AG08396 (cell line): ENCODE measurements around the gene GREB1.

Experiments
- DNase-seq: peaks from one replicate; pipeline ENCODE4 v3.0.0; 2012; ENCODE audit warnings: low spot score, mixed read lengths

Gene GREB1, protein sequence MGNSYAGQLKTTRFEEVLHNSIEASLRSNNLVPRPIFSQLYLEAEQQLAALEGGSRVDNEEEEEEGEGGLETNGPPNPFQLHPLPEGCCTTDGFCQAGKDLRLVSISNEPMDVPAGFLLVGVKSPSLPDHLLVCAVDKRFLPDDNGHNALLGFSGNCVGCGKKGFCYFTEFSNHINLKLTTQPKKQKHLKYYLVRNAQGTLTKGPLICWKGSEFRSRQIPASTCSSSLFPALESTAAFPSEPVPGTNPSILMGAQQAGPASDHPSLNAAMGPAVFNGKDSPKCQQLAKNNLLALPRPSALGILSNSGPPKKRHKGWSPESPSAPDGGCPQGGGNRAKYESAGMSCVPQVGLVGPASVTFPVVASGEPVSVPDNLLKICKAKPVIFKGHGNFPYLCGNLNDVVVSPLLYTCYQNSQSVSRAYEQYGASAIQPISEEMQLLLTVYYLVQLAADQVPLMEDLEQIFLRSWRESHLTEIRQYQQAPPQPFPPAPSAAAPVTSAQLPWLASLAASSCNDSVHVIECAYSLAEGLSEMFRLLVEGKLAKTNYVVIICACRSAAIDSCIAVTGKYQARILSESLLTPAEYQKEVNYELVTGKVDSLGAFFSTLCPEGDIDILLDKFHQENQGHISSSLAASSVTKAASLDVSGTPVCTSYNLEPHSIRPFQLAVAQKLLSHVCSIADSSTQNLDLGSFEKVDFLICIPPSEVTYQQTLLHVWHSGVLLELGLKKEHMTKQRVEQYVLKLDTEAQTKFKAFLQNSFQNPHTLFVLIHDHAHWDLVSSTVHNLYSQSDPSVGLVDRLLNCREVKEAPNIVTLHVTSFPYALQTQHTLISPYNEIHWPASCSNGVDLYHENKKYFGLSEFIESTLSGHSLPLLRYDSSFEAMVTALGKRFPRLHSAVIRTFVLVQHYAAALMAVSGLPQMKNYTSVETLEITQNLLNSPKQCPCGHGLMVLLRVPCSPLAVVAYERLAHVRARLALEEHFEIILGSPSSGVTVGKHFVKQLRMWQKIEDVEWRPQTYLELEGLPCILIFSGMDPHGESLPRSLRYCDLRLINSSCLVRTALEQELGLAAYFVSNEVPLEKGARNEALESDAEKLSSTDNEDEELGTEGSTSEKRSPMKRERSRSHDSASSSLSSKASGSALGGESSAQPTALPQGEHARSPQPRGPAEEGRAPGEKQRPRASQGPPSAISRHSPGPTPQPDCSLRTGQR (N-terminal part only)

DNA sequence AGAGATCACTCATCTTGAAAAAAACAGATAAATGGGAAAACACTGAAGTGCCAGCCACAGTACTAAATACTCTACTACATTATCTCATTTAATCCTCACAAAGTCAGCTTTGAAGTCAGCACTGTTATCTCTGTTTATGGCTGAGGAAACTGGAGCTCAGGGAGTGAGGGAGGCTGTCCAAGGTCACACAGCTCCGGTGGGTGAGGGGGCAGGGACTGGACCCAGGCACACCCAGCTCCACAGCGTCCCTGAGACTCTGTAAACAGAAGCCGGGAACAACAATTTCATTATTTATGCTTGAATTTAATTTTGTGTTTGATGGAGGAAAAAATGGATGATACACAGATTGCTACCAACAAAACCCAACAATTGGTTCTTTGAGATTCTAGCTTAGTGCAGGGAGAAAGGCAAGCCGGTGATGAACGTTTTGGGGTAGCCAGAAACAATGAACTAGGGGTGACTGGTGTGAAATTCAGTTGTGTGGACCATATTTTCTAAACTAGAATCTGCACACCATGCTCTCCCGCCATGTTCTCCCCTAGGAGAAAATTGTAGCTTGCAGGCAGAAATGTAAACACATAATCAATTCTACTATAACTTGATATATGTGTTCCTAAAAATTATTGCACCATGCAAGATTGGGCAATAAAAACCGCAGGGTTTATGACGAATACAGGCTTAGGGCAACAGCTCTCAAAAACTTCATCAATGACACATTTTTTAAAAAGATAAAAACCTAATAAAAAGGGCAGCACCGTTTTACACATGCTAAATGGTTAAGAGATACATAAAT, at the start of gene GREB1:
Gene GREB1 (plus strand): TSS at position 768 of the 793 bp plus-strand sequence. CDS start 22,570 bp downstream, outside the sequence.
- no peak for DNase-seq

DNA sequence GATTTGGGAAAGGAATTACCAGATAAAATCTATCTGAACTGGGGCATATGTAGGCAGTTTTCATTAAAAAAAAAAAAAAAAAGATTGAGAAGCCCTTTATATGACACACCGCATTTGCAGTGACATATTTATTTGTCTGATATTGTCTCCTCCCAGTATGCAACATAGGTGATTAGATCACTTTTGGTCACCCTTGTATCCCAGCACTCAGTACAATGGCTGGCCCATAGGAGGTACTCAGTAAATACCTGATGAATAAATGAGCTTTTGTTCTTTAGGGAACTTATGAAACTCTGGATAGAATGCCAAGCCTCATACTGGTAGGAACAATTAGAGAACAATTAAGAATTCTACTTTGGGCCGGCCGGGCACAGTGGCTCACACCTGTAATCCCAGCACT, 45.0 kb upstream of the GREB1 start:
- DNase-seq, result no peak

DNA sequence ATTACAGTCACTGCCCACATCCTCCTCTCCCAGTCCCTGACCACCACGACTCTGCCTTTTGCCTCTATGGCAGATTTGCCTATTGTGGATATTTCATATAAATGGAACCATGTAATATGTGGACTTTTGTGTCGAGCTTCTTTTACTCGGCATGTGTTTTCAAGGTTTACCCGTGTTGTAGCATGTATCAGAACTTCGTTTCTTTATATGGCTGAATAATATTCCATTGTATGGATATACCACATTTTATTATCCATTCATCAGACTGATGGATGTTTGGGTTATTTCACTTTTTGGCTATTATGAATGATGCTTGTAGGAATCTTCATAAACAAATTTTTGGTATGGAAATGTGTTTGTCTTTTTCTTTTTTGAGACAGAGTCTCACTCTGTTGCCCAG, 43.7 kb upstream of the GREB1 start:
- DNase-seq, result no peak

DNA sequence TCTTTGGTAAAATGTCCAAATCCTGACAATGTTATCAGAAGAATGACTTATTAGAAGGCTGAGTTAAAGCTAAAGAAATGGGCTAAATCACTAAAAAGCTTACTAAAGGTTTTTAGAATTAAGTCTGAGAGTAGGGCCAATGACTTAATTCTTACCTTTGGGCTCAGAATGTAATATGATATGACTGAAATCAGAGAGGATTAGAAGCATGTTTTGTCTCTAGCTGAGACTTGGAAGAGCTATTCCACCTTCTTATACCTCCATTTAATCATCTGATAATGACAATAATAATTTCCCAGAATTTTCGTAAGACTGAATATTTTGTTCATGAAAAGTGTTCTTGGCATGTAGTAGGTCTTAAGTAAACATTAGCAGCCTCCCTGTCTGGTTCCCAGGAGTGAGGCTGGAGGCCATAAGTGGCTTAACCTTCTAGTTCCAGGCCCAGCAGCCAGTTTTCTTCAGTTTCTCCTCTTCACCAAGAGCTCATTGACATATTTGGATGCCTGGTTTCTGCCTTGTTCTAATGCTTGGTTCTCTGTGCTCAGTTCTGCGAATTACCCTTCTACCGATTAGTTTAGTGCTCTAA, 42.4 kb upstream of the GREB1 start:
- no peak for DNase-seq

DNA sequence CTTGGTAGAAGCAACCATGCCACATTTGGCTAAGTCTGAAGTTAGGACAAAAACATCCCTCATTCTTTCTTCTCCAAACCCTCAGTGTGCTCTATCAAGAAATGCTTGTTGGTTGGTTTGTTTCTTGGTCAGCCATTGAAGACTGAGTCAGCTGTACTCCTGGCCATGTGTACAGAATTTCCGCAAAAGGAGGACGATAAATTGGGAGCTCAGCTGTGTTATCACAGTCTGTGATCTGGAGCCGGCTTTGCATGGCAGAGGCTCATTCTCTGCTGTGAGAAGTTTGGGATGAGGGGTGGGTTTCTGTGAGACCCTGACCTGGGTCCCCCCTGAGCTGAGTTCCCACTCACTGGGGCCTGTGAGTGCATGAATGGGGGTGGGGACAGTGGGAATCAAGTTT, 41.6 kb upstream of the GREB1 start:
- DNase-seq, result no peak

DNA sequence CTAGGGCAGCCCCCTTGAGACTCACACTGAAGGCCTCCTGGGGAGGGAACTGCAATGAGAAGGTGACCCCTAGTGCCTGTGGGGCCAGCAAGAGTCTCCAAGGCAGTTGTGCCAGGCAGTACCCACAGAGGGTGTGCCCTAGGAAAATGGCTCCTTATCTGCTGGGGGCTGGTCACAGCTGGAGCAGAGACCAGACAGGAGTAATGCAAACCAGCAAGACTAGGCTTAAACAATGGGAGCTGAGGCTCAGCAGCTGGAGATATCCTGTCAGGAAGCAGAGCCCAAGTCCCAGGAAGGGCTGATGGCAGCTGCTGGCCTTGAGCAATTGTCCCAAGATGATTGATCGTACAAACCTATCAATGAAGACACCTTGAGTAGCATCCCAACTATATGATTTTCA, 41.1 kb upstream of the GREB1 start:
- no peak for DNase-seq

DNA sequence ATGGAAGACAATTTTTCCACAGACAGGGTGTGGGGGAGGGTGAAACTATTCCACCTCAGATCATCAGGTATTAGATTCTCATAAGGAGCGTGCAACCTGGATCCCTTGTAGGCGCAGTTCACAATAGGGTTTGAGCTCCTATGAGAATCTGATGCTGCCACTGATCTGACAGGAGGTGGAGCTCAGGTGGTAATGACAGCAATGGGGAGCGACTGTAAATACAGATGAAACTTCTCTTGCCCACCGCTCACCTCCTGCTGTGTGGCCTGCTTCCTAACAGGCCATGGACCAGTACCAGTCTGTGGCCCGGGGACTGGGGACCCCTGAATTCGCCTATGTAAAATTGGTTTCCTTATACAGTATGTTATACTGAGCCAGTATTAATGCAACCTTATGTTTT, 40.6 kb upstream of the GREB1 start:
- no peak for DNase-seq

DNA sequence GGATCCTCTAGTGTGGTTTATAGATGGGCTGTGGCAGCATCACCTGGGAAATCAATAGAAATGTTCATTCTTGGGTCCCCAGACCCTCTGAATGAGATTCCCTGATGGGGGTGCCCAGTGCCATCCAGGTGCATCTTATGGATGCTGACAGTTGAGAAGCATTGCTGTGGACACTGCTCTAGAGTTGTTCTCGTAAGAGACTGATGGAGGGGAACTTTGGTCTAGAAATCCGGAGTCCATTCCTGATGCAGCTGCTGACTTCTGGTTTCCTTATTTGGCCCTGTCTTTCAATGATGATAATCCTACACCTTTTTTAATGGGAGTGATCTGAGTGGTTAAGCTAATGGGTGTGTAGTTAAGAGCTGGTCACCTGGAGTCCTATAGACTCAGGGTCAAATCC, 39.5 kb upstream of the GREB1 start:
- no peak for DNase-seq

DNA sequence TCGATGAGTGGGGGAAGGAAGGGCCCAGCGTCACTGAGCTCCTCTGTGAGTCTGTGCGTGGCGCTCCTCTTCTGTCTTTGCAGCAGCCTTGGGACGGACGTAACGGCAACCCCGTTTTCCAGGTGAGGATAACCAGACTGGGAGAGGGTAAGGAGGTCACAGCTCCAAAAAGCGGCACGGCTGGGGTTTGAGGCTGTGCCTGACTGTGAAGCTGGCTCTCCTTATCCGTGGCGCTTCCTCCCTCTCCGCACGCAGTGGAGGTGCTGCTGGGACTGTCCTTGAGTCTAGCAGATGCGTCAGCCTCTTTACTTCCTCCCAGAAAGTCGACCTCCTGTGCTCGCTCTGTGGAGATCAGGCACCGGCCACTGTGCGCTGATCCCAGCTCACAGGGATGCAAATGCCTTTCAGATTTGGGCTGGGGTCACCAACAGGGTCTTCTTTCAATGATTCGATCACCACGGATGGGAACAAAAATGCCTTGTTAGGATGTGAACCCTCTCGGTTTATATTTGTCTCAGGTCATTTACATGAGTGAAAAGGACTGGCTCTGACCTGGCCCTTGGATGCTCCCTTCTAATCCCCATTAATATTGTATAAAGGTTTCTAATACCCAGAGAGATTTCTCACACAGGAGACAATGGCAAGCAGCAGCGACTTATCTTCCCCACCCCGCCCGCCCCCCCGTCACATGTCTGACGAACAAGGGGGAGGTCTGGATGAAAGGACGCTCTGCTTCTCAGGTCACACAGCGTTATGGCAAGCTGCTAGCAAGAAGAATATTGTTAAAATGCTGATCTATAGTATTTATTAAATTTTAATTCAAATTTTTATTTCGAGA, 37.8 kb upstream of the GREB1 start:
- DNase-seq, result no peak

DNA sequence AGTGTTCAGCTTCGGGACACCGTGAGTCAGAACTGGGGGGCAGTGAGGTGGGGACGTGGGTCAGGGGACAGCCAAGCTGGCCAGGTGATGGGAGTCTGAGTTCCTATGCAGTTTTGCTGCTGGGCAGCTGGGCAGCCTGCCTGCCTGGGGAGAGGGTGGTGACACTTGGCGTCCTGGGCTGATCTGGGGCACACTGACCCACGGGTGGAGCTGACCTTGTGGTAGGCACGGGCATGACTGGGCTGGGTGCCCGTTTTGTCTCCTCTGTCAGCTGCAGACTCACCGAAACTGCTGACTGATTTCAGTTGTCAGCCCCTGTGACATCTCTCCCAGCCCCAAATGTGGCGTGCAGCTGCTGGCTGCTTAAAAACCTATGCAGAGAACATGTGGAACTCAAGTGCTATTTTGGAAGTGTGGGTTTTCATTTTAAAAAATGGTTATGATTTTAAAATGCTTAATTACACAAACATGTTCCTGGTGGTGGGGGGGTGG, 35.3 kb upstream of the GREB1 start:
- DNase-seq, result no peak

DNA sequence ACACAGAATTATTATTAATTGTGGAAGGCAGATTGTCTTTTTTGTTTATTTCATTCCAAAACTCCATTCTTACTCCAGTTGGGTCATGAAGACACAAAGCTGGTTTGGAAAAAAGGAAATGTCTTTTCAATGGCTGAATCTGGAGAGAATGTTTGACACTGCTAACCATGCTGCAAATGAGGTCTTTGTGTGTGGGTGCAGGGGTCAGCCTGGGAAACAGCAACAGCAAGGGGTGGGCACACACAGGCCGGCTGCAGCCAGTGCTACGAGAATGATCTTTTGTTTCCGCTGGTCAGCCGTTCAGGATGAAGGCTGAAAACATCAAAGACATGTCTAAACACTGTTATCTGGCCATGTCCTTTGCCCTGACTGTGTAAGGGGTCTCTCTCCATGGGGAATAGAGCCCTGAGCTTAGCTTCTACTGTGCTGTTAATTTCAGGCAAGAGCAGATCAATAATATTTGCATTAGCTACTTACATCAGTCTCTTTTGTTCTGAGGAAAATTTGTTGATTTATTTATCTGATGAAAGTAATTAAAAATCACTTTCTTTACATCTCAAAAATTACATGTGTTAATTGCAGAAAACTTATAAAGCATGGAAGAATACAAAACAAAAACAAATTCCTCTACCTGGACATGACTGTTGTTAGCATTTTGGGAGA, 34.6 kb upstream of the GREB1 start:
- DNase-seq, result no peak

DNA sequence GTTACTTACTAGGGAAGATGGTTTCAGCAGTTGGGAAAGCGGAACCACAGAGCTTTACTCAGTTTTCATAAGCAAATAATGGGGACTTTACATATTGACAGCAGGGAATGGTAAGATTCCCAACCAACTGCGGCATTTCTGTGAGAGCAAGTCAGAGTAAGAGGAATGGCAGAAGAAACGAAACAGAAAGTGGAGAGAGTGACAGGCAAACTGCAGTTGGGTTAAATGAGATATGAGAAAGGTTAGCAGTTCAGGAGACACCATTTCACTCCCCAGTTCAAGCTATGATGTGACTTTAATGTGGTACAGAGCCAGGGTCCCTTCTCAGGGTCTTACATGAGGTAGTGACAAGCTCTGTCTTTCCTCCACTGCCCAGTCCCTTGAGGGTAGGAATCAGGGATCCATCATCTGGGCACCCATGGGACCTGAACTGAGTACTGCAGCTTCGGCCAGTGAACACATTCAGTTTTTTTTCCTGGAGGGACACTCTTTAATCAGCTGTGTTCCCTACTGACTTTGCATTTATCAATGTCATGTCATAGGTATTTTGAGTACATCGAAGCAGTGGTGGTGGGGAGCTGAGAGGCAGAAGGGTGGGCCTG, 33.0 kb upstream of the GREB1 start:
- no peak for DNase-seq

DNA sequence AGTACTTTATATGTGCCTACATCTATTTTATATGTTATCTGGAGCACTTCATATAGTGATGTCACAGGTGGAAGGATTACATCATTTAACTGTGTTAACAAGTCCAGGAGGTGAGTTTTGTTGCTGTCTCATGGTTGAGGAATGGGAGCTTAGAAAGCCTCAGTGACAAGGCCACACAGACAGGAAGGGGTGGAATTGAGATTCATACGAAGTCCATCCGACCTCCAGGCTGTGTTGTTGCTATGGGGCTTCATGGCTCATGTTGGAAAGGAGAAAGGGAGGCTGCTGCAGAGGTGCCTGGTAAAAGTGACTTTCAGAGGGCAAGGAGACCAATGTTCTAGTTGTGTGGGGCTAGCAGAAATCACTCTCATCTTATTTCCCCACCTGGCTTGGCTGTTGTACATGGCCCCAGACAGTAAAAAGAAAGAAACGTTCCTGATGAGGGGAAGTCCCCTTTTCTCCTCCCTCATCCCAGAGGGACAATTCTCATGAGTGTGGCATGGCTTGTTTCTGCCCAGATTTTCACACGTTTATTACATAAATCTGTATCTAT, 31.0 kb upstream of the GREB1 start:
- no peak for DNase-seq

DNA sequence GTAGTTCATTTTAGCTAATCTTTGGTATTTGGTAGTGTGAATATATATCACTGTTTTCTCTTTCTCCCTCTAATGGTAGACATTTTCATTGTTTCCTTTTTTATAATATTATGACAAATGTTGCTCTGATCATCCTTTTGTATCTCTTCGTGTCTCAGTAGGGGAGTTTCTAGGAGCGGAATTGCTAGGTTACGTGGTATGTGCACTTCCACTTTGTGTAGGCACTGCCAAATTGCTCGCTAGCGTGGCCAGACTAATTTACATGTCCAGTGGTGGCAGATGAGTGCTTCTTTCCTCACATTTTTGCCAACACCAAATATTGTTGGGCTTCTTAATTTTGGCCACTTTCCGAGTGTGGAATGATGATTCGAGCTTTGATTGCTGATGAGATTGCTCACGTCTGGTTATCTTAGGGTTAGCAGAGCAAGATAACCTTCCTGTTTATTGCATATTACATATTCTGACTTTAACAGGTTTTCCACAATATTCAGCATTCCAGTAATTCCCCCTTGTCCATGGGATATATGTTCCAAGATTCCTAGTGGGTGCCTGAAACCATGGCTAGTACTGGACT, 30.4 kb upstream of the GREB1 start:
- no peak for DNase-seq

DNA sequence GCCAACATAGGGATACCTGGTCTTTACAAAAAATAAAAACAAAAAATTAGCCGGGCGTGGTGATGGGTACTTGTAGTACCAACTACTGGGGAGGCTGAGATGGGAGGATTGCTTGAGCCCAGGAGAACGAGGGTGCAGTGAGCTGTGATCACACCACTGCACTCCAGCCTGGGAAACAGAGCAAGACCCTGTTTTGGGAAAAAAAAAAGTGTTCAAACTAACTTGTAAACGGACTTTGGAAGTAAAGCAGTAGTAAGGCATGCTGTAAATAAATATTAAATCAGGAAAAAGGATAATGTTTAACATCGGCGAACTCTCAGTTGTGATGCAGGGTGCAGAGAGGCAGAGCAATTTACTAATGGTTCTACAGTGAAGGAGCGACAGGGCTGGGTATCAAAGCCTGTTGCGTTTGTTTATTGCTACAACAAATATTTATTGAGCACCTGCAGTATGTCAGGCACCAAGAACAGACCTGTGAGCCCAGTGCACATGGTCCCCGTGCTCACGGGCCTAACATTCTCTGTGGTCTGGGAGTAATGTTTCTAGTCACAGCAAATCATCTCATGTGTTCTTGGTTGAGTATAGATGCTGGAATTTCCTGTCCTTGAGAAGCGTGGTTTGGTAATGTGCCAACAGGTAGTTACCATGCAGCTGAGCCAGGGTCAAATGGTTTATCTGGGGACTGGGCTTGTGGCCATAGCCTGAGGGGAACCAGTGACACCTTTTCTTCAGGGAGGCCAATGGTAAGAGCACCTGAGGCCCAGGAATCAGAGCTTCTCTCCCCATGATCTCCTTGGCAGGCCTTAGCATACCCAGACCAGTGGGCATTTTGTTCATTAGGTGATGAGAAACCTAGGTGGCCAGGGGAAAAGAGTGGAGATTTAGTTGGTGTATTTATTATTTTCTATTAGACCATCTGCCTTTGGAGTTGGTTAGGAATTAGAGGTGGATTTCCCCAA, 27.9 kb upstream of the GREB1 start:
- no peak for DNase-seq

DNA sequence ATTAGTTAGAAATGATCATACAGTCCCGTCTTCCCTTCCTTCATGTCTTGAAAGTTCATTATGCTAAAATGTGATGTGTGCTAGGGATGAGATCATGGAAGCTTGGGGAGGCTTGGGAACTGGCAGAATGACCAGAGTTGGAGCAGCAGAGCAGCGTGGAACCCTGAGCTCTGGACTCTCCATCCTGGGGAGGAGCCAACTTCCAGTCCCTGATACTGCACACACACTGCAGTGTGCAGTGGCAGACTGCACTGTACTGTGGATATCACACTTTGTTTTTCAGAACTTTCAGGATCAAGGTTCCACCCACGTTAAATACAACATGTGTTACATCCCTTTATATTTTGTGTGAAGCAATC, 27.3 kb upstream of the GREB1 start:
- DNase-seq, result no peak

DNA sequence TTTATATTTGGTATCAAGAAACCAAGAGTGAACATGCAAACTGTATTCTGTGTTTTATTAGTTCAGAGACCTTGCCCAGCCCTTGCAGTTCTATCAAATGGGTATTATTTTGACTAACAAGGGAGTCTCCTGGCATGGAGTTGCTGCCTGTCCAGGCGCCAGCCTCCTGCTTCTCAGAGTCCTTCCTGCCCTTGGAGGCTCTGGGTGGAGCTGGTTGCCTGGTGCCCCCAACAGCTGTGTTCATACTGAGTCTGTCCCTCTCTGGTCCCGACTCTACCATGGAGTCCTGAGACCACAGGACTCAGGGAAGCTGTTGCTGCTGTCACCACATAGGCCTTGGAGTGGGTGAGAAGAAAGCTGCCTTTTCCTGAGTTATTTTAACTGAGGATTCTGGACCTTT, 26.3 kb upstream of the GREB1 start:
- DNase-seq, result no peak
